Activated CD4-positive, alpha-beta T cell treated with anti-CD3 and anti-CD28 coated beads, Interleukin-2, amount 50 U/mL, for 16 hours (primary cell): ENCODE measurements around the gene KRT222.

Source experiments
- DNase-seq: peaks from one replicate; pipeline ENCODE4 v3.0.0-alpha.2; 2020

The KRT222 gene

DNA sequence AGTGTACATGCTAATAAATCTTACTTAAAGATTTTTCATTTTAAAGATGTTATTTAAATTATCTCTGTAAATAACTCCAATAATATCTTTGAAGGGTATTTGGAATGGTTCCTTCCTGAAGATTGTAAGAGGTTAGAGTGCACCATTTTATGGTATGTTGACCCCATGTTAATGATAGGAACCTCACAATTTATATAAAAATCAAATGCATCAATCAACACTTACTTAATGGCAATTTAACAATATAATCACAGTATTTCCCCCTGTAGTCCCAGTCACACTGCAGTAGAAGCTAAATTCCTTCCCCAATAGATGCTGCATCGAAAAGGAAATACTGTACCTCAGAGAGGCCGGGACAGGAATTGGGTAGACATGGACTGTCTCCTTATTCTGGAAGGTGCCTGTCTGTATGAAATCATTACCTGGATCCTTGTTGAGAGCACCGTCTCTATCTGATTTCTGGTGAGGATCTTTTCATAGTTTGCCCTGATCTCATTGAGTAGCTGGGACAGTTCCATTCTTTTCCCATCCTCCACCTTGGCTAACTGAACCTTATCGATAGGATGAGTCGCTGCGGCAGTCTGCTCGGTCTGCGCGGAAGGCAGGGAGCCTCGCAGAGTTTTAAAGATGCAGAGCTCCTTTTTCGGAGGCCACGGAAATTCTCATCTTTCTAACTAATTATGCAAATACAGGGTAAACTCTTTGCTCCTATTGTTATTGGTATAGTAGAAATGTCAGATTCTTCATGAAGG, at the start of gene KRT222:
KRT222 (minus strand) TSS at position 596 of the 752 bp plus-strand sequence; CDS start at position 518, 78 bp downstream.
- no peak for DNase-seq

DNA sequence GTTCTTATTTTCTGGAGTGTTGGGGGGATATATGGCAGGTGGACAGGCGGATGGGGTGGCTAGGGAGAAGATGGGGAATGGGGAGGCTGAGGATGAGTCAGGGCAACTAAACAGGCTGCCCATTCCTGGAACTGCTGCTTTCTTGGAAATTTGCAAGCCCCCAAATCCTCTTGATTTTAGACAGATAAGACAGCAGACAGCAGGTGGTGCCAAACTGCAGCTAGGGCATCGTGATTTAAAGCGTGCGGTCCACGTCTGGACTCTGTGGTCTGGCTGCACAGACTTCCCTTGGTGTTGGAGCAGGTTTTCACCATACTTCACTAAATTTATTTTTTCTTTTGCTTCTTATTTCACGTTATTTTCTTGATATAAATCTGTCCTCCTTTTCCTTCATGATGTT, 49.5 kb upstream of the KRT222 start:
- DNase-seq: no peak

DNA sequence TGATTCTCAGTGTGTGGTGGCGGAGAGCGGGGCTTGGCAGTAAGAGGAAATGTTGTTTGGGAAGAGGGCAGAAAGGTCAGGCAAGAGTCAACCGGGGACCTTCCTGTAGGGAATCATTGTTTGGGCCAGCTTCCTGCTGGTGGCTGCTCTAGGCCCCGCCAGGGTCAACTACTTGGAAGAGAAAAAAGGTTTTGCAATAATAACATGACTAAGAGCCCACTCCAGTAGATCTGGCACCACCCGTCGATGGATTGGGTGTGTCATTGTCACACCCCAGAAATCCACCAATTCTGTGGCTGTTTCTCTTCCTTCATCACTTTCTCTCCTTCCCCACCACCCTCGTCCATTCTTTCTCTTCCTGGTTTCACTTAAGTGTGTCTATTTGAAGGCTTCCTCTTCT, 42.8 kb upstream of the KRT222 start:
- DNase-seq: no peak

DNA sequence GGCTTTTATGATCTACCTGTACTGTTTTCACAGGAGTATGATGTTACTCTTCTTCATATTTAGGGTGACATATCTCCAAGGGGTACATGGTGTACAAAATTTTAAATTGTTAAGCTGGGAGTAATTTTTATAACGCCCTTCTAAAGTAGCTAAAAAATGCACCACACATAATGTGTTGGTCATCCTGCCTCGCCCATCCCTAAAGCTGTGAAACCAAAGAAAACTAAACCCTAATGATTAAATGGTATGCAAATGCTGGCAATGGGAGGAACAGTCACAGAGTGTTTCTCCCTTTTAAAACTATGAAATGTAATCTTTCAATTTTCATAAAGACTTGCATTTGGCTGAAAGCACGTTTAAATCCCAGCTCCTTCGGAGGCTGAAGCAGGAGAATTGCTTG, 40.6 kb upstream of the KRT222 start:
- DNase-seq: no peak

DNA sequence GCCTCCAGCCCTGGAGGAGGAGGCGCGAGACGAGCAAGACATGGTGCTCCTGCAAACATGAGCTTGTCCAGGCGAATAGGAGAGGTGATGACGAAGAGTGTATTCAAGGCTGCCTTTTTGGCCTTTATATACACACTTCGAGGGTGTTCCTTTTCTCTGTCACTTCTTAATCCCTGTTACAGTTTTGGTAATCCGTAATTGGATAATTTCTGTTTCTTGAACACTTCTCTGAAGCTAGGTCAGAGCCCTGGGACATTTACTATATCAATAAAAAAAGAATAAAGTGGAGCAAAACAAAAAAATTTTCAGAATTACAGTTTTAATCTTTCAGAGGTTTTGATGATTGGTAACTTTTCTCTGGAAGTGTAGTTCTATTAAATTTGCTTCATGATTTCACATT, 38.7 kb upstream of the KRT222 start, which contains the start of gene KRT24:
KRT24 (minus strand) TSS at position 101 of the 400 bp plus-strand sequence; CDS start at position 42, 59 bp downstream.
- DNase-seq: no peak

DNA sequence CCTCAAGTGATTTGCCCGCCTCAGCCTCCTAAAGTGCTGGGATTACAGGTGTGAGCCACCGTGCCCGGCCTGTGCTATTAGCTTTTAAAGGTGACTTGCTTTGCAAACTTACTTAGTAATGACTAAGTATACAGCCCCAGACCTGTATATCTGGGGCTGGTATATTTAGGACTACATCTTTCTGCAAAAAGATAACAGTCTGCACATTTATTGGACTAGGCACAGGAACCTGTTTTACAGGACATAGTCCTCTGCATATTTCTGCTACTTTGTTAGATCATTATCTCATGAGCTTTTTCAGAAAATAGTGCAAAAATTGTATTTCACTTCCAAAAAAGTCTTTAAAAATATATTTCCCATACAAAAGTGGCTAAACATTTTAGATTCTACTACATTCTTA, 37.3 kb upstream of the KRT222 start:
- no peak for DNase-seq

DNA sequence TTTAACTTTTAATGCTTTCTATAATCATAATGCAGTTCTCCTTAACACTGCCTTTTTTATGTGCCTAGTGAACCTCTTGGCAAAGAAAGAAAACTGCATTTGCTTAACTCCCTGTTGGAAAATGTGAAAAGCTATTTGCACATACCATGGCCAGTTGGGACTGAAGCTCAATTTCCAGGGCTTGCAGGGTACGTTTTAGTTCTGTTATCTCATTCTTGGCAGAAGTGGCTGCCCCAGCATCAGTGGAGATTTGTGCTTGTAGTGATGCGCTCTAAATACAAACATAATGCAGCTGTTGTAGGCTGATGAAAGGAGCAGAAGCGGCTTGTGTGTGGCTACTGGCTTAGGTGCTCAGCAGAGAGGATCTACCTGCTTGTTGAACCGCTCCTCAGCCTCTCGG, 34.9 kb upstream of the KRT222 start:
- no peak for DNase-seq

DNA sequence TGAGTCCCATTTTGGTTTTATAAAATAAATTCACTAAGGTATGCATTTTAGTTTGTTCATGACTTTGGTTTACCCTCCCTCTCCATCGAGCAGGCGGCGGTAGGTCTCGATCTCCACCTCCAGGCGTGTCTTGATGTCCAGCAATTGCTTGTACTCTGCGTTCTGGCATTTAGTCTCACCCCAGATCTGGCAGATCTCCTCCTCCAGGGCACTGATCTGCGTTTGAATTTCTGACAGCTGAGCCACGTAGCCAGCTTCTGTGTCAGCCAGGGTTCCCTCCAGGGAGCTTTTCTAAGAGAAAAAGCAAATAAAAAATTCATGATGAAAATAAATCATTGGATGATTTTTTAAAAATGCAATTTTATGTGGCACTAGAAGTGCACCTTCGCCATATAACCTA, 34.4 kb upstream of the KRT222 start:
- DNase-seq: no peak

DNA sequence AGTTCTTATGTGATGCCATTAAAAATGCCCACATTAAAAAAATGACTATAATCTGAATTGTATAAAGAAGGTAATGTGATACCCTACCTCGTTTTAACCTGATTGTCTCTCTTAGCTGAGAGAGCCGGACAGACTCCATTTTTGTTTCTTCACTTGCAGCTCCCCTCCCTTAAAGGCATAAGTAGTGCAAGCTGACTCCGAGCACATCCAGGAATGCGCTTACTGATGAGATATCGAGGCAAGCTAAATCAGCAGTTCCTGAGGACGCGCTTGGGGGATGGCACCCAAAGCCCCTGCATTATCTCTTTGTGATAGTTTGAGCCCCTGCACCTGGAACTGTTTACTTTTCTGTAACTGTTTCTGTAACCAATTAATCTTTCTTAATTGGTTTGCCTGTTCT, 32.3 kb upstream of the KRT222 start:
- DNase-seq: no peak

DNA sequence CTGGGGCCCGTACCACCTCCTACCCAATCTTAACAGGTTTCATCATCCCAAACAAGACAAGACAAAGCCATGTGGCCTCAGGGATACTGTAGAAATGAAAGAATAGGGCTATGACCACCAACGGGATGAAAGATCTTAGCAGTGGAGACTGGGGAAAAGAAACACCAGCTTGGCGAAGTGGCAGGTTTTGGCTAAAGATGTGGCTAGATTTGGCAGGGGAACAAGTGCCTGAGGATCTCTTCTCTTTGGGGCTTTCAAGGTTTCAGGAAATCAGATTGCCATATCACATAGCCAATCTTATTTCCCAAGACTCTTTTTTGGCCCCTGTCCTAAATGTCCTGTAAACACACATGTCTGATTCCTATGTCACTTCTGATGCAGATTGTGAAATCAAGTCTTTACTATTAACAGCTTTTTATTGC, 31.7 kb upstream of the KRT222 start:
- DNase-seq: no peak

DNA sequence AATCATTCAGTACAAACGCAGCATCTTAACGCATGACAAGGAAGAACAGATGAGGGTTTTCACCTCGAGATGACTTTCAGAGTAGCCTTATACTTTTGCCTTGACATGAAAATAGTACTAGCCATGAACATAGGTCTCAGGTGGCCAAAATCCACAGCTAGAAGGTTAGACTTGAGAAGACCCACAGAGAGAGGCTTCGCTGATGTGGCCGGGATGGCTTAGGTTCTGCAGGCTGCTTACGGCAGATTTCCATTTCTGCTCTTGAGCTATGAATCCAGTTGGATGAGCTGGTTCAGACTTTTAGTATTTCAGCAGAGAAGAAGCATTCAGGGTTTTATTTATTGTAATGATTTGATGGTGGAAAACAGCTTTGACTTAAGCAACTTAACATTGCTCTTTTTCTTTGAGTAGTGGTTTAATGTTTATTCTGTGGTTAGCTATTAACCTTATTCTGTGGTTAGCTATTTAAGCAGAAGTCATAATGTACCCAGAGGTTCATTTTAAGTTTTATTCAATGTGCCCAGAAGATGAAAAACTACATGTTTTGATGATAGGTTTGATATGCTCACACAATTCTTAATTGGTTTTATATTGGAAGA, 31.0 kb upstream of the KRT222 start:
- DNase-seq: no peak

DNA sequence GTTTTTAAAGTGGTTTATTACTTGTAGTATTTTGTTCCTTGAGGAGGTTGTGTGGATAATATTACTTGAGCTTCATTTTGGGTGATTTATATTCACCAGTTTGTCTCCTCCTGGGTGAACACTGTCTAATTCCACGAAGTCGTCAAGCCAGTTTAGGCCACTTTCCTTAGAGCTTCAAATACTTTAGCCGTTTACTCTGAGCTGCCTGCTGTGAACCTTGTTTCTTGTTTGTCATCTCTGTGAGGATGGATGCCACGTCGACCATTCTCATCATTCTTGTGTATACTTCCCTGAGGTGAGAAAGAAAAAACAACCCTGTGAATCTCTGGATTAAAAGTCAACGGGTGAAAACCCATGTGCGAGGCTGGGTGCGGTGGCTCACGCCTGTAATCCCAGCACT, 29.6 kb upstream of the KRT222 start:
- no peak for DNase-seq

DNA sequence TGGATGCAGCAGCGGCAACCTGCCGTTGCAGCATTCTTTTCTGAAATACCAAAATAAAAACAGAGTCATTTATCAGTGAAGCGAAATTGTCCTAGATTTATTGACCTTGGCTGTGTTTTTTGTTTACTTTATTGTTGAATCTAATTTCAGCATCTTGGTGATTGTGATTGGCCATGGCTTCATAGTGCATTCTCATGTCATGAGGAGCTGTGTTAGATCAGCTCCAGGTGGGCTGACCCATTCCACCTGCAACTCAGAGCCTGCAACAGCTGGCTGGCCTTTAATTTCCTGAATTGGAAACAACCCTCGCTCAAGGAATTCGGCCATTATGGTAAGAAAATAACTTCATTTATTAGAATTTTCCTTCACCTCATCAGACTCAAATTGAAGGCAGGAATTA, 22.1 kb upstream of the KRT222 start:
- no peak for DNase-seq

DNA sequence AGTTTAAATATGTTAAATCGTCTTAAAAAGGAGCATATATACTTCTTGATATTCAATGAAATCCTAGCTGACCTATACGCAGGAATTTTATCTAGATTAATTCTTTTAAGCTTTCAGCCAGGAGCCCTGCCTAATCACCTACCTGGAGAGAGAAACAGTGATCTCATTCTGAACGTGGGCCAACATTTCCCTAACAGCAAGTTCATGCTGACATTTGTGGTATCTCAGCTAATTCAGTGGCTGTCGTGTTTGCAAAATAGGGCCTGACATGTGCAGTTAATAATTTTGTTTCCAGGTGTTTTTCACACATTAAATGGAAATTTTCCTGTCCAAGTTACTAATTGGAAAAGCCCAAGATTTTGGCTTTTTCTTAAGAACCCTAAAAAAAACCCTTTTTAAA, 21.2 kb upstream of the KRT222 start:
- no peak for DNase-seq

DNA sequence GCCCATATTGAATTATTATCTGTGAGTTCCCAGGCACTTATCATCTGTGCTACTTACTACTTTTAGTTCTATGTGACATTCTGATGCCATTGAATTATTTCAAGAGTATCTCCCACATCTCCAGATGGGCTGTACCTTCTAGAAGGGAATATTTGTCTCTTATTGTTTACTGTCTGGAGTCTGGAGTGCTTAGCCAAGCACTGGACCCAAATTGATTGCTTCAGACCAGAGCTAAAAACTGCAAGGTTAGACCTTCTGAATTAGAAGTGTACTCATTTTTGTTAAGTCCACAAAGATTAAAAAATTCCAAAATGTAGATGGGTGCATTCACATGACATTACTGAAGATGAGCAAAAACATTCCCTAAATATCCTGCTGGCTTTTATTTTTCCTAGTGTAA, 16.0 kb upstream of the KRT222 start:
- no peak for DNase-seq

DNA sequence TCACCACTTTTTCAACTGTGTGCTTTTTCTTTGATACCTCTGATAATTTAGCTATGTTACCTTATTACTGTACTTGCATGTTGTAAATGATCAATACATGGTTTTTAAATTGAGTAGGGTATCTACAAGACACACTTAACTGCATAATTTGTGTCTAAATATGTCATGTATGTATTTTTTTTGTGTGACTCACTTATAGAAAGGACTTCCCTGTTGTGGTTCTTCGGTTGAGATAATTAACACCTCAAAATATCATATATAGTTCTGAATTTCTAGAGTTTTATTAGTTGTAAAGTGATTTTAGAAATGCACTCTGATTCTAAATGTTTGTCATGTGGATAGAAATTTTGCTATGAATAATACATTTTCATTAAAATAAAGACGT, 14.5 kb upstream of the KRT222 start:
- no peak for DNase-seq

DNA sequence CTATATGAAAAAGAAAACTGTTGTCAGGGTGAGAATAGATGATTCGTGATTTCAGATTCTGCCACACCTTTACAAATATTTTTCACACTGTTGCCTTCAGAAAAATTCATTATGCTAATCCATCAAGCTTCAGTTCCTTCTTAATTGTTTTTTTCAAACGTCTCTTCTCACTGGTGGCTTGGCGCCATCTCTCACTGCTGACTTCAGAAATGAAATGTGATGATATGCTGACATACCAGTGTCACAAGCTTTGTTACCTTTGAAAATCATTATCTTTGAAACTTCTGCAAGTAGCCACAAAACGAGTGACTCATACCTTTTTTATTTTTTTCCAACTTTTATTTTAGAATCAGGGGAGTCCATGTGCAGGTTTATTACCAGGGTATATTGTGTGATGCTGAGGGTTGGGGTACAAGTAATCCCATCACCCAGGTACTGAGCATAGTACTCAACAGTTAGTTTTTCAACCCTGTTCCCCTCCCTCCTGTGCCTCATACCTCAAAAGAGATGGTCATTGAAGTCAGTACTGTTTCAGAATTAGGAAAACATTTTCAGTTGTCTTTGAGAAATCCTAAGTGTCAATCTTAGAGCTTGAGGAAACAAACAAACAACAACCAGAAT, 14.0 kb upstream of the KRT222 start:
- DNase-seq: no peak

DNA sequence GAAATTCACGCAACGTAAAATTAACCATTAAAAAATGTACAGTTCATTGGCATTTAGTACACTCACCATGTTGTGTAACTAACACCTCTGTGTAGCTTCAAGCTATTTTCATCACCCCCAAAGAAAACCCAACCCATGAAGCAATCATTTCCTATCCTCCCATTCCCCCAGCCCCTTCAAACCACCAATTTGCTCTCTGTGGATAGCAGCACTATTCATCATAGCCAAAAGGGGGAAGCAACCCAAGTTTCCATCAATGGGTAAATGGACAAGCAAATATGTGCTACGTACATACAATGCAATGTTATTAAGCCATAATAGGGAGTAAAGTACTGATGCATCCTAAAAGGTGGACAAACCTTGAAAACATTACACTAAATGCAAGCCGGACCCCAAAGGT, 10.9 kb upstream of the KRT222 start:
- no peak for DNase-seq

DNA sequence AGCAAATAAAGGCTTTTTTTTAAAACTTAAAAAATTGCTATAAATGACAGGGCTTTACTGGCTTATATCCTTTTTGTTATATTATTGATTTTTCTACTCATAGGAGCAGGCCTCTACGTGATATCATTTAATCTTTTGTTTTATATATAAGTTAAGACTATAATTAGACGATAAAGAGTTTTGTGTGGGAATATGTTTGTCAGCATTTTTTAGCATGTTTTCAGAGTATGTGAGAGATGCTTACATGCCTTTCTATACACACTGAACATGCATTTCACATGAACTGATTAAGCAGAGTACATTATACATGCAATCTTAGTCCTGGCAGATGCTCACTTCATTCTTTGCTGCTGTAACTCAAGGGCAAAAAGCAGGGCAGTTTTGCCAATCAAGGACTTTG, 7.7 kb upstream of the KRT222 start:
- DNase-seq: no peak

DNA sequence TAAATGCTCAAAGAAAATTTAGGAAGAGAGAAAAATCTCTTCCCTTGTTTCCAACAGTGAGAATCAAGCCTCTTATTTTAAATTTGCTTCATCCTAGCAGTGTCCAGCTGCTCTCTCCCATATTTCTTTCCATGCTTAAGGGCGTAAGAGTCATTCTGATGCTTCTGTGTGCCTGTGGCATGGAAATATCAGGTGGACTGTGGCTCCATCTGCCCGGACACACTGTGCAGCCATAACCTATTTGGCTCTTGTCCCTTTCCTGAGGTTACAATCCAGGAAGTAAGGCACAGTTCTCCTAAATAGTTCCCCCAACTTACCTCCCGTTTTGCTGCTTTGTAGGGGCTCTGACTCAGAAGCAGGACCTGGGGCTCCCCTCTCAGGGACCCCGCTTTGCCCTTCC, 6.3 kb upstream of the KRT222 start:
- no peak for DNase-seq

DNA sequence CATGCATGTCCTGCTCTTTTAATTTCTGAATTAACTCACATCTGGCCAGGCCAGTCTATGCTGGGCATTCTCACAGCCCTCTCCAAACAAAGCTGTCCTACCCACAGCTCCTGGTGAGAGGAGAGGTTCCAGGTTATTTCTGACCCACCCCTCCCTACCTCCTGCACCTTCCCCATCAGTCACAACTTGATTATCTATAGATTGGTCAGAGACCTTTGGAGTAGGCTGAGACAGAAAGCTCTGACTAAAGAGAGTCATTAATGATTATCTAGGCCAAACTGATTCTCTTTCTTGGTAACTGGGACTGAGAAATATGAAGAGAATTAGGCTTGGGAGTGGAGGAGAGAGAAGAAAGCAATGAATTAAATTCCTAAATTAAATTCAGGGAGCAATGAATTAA, 1.4 kb upstream of the KRT222 start:
- no peak for DNase-seq

DNA sequence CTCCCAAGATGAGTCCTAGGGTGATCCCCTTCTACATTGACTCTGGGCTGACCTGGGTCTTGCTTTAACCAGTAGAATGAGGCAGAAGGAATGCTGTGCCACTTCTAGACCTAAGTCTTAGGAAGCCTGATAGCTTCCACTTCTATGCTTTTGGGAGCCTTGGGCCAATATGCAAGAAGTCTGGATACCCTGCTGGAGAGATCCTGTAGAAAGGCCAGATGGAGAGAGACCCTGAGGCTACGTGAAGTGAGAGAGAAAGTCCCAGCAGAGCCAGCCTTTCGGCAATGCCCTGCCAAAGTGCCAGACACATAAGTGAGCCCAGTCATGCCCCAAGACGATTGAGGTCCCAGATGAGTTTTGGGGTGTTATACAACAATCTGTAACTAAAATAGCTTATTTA, 1.7 kb downstream of the KRT222 start:
- DNase-seq: no peak

DNA sequence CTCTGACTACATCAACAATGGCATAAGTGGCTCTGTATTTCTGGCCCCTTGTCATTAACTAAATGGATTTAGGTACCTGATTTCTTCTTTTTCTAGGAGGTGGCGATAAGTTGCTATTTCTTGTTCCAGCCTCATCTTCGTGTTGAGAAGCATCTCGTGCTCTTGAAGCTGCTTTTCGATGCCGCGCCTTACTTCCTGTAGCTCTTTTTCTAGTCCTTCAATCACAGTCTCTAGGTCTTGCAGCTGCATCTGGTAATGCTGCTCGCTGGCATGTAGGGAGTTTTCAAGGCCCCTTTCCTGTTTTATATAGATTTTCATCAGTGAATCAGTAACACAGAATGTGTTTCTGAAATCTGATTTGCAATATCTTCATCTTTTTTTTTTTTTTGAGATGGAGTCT, 5.1 kb downstream of the KRT222 start:
- DNase-seq: no peak

DNA sequence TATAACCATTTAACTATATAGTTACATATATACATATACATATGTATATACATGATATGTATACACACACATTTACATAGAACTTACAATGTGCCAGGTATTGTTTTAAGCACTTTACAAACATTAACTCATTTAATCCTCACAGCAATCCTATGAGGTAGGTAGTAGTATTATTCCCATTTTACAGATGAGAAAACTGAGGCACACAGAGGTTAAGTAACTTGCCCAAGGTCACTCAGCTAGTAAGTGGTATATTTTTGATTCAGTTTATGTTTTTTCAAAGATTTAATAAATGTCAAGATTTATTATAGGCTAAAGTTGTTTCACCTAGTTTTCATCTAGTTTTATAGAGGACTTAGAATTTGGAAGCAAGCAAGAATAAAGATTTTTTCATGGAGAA, 6.6 kb downstream of the KRT222 start:
- DNase-seq: no peak

DNA sequence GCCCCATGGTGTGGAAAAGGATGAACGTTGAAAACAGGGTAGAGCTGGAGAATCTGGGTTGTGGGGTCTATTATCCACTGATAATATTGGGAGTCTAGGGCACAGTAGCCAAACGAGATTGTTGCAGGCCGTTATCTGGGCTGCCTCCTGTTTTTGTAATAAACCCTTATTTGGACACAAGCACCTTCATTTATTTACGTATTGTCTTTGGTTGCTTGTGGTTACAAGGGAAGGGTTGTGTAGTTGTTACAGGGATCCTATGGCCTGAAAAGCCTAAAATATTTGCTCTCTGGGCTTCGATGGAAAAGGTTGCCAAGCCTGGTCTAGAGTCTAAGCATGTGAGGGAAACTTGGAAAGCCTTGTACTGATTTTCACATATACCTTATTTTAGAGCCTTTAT, 13.0 kb downstream of the KRT222 start:
- no peak for DNase-seq
